Panc1 (cell line): ENCODE measurements around the gene KHDRBS1.

Experiments used
- POLR2AphosphoS5 ChIP-seq: IDR thresholded peaks from 2 replicates; pipeline ENCODE4 v1.6.1; 2012; ENCODE audit warnings: mild to moderate bottlenecking, low read depth, low read length, moderate library complexity
- TF ChIP-seq, protein P1 (sequence below): fragments of 450-650 bp; IDR thresholded peaks from 2 replicates; pipeline ENCODE4 v1.5.1; 2017; ENCODE audit warnings: mild to moderate bottlenecking
- TF ChIP-seq, protein P2 (sequence below), 2 experiments: IDR thresholded peaks; 2 replicates each; pipeline ENCODE4 v1.6.1; 2011 to 2012; ENCODE audit warnings: low read depth in 2 of 2, control low read depth in 1 of 2, low read length in 1 of 2, mild to moderate bottlenecking in 1 of 2, moderate library complexity in 1 of 2; ENCODE audit not compliant: insufficient read depth in 1 of 2

DNA sequence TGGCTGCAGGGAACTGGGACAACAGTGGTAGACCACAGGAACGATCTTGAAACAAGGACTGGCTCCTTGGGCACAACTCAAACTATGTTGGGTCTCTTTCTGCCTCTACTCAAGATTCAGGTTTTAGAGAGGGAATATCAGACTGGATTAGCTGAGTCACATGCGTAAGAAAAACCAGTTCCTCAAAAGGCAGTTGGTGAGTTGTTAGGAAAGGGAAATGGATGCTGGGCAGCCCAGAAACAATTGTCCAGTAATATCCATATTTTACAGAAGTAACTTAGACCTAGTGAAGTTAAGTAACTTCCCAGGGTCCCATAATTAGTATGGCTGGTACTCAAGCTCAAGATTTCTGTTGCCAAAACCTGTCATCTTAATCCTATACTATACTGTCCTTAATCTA lies 32.1 kb downstream of the KHDRBS1 start:
- TF ChIP-seq, protein P1, sequence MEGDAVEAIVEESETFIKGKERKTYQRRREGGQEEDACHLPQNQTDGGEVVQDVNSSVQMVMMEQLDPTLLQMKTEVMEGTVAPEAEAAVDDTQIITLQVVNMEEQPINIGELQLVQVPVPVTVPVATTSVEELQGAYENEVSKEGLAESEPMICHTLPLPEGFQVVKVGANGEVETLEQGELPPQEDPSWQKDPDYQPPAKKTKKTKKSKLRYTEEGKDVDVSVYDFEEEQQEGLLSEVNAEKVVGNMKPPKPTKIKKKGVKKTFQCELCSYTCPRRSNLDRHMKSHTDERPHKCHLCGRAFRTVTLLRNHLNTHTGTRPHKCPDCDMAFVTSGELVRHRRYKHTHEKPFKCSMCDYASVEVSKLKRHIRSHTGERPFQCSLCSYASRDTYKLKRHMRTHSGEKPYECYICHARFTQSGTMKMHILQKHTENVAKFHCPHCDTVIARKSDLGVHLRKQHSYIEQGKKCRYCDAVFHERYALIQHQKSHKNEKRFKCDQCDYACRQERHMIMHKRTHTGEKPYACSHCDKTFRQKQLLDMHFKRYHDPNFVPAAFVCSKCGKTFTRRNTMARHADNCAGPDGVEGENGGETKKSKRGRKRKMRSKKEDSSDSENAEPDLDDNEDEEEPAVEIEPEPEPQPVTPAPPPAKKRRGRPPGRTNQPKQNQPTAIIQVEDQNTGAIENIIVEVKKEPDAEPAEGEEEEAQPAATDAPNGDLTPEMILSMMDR = no peak
- TF ChIP-seq, protein P2, sequence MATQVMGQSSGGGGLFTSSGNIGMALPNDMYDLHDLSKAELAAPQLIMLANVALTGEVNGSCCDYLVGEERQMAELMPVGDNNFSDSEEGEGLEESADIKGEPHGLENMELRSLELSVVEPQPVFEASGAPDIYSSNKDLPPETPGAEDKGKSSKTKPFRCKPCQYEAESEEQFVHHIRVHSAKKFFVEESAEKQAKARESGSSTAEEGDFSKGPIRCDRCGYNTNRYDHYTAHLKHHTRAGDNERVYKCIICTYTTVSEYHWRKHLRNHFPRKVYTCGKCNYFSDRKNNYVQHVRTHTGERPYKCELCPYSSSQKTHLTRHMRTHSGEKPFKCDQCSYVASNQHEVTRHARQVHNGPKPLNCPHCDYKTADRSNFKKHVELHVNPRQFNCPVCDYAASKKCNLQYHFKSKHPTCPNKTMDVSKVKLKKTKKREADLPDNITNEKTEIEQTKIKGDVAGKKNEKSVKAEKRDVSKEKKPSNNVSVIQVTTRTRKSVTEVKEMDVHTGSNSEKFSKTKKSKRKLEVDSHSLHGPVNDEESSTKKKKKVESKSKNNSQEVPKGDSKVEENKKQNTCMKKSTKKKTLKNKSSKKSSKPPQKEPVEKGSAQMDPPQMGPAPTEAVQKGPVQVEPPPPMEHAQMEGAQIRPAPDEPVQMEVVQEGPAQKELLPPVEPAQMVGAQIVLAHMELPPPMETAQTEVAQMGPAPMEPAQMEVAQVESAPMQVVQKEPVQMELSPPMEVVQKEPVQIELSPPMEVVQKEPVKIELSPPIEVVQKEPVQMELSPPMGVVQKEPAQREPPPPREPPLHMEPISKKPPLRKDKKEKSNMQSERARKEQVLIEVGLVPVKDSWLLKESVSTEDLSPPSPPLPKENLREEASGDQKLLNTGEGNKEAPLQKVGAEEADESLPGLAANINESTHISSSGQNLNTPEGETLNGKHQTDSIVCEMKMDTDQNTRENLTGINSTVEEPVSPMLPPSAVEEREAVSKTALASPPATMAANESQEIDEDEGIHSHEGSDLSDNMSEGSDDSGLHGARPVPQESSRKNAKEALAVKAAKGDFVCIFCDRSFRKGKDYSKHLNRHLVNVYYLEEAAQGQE (IDR thresholded peaks at IDR 0.05; ENCODE audit: insufficient read depth in 1 of 2, low read depth in 2 of 2, low read length in 1 of 2) = no peak
- no peak for TF ChIP-seq POLR2AphosphoS5
